ENCODE results near the gene DTNBP1. TPM values are rescaled to one million over a fixed set of nuclear protein-coding genes. Genes with fewer than 3 reads are reported as not detected.

Gene DTNBP1
- total and polyA plus RNA-seq, 2 of the 8 experiments (the other 6 are each of a cell fraction or from before 2014, with no cell fraction given), result 13.5 to 22.1 TPM

GRCh38 chr6:15535495-15536197 is 127.2 kb downstream of the DTNBP1 start (continued):
- TF ChIP-seq KDM5A (IDR thresholded peaks at IDR 0.05; ENCODE audit: low read length) (no peak), HDAC2 (IDR thresholded peaks at IDR 0.05; ENCODE audit: borderline replicate concordance in 1 of 2, low read depth in 2 of 2, low read length in 2 of 2) (no peak), SIRT6 (IDR thresholded peaks at IDR 0.05; ENCODE audit: low read length) (no peak), PHF8 (conservative IDR thresholded peaks at IDR 0.05; ENCODE audit: low read depth, low read length) (no peak), KDM1A (IDR thresholded peaks at IDR 0.05; ENCODE audit: borderline replicate concordance, low read length) (no peak), CBX8 (IDR thresholded peaks at IDR 0.05; ENCODE audit: borderline replicate concordance, low read depth, low read length) (no peak), SIN3A (conservative IDR thresholded peaks at IDR 0.05 in 1 of 2, IDR thresholded peaks at IDR 0.05 in 1 of 2; ENCODE audit: low read depth in 1 of 2, low read length in 2 of 2) (no peak)
